Chondrocyte (in vitro differentiated cells): ENCODE results near the gene SHH. TPM values are rescaled to one million over a fixed set of nuclear protein-coding genes. Genes with fewer than 3 reads are reported as not detected.
A peak's percentile ranks its signal among the peaks of the same experiment; 100 is the strongest.

Experiments used
- DNase-seq: peaks from one replicate; pipeline ENCODE4 v3.0.0; 2021; ENCODE audit warnings: mixed read lengths, low spot score
- H3K27ac Mint-ChIP-seq: one replicate; pipeline ENCODE4 v1.8.0; 2021; ENCODE audit warnings: mild to moderate bottlenecking, moderate library complexity, mixed read lengths; ENCODE audit not compliant: unreplicated experiment
- H3K27me3 Mint-ChIP-seq: 2 replicates; pipeline ENCODE4 v1.8.0; 2021; ENCODE audit warnings: low read depth, mixed read lengths
- H3K36me3 Mint-ChIP-seq: 2 replicates; pipeline ENCODE4 v1.8.0; 2021; ENCODE audit warnings: low read depth, mixed read lengths
- H3K4me1 Mint-ChIP-seq: 2 replicates; pipeline ENCODE4 v1.8.0; 2021; ENCODE audit warnings: low read depth, mild to moderate bottlenecking, mixed read lengths
- H3K4me3 Mint-ChIP-seq: one replicate; pipeline ENCODE4 v1.8.0; 2021; ENCODE audit warnings: mild to moderate bottlenecking, moderate library complexity, mixed read lengths; ENCODE audit not compliant: unreplicated experiment
- H3K9me3 Mint-ChIP-seq: 2 replicates; pipeline ENCODE4 v1.8.0; 2021; ENCODE audit warnings: low read depth, mixed read lengths
- CTCF ChIP-seq: fragments of 200-600 bp; sonication (generic); IDR thresholded peaks from 2 replicates; pipeline ENCODE4 v1.5.0; 2021; ENCODE audit warnings: antibody characterized with exemption, mild to moderate bottlenecking, moderate library complexity
- total RNA-seq: library from RNA; stranded (reverse); gene quantifications from 3 replicates; pipeline ENCODE4 v1.2.1, GENCODE V29; 2021

The SHH gene
- total RNA-seq, 1 donor from 2014 or later: not detected

GRCh38 chr7:155792999-155793560 is 19.2 kb downstream of the SHH start:
- no peak overlapping the region for H3K27ac Mint-ChIP-seq
- H3K36me3 Mint-ChIP-seq: no peaks in the 10 kb centered on the region
- H3K4me3 Mint-ChIP-seq: no peak overlapping the region
- H3K9me3 Mint-ChIP-seq: peaks cover 5% of the 10 kb centered on the region
- peaks cover 4% of the 10 kb centered on the region for H3K27me3 Mint-ChIP-seq
- H3K4me1 Mint-ChIP-seq: no peaks in the 10 kb centered on the region
- TF ChIP-seq CTCF: no peak
- no peak for DNase-seq

- Mint-ChIP-seq H3K4me1 (peaks cover 5% of the 10 kb centered on the region), H3K27me3 (peaks cover 4% of the 10 kb centered on the region), H3K36me3 (no peaks in the 10 kb centered on the region), H3K9me3 (peaks cover 5% of the 10 kb centered on the region), H3K27ac (no peak overlapping the region), H3K4me3 (no peak overlapping the region)
- no peak for TF ChIP-seq CTCF
- DNase-seq: peak; percentile 60
These were observed 19.8 kb downstream of the SHH start for GRCh38 chr7:155792315-155792960.

- DNase-seq: no peak
These were observed 20.4 kb downstream of the SHH start for GRCh38 chr7:155791836-155792235.

GRCh38 chr7:155791214-155791737 is 21.0 kb downstream of the SHH start:
- no peak overlapping the region for H3K4me3 Mint-ChIP-seq

More at GRCh38 chr7:155791836-155792235, 20.4 kb downstream of the SHH start:
- Mint-ChIP-seq H3K9me3 (peaks cover 5% of the 10 kb centered on the region), H3K27me3 (peaks cover 4% of the 10 kb centered on the region), H3K4me1 (peaks cover 5% of the 10 kb centered on the region), H3K36me3 (no peaks in the 10 kb centered on the region), H3K27ac (no peak overlapping the region), H3K4me3 (no peak overlapping the region)
- TF ChIP-seq CTCF: no peak

More at GRCh38 chr7:155791214-155791737, 21.0 kb downstream of the SHH start:
- no peak for TF ChIP-seq CTCF
- Mint-ChIP-seq H3K4me1 (peaks cover 5% of the 10 kb centered on the region), H3K9me3 (peaks cover 5% of the 10 kb centered on the region), H3K36me3 (no peaks in the 10 kb centered on the region), H3K27me3 (peaks cover 4% of the 10 kb centered on the region), H3K27ac (peak overlapping the region; percentile 66)
- peak; percentile 42 for DNase-seq
